GM12874 (cell line): ENCODE results near the gene HS6ST1.

ENCODE experiments used
- CTCF ChIP-seq: IDR thresholded peaks from 2 replicates; pipeline ENCODE4 v1.5.1; 2011; ENCODE audit warnings: low read depth, mild to moderate bottlenecking, control low read depth, low read length, moderate library complexity; ENCODE audit not compliant: insufficient read depth

HS6ST1 gene

GRCh38 chr2:128318776-128319464 lies at the start of gene HS6ST1:
Gene HS6ST1, minus strand, starts transcription at chr2:128318868. Its CDS starts 305 bp downstream, at chr2:128318563.
- TF ChIP-seq CTCF = no peak

GRCh38 chr2:128367601-128368359 lies 49.1 kb upstream of the HS6ST1 start:
- TF ChIP-seq CTCF = no peak

- TF ChIP-seq CTCF = no peak
These were observed 48.2 kb upstream of the HS6ST1 start for GRCh38 chr2:128366713-128367511.

- TF ChIP-seq CTCF = no peak
These were observed 46.7 kb upstream of the HS6ST1 start for GRCh38 chr2:128365217-128365905.

- no peak for TF ChIP-seq CTCF
These were observed 45.8 kb upstream of the HS6ST1 start for GRCh38 chr2:128364441-128364911.

GRCh38 chr2:128363934-128364361 lies 45.3 kb upstream of the HS6ST1 start:
- no peak for TF ChIP-seq CTCF

GRCh38 chr2:128362889-128363228 lies 44.2 kb upstream of the HS6ST1 start:
- no peak for TF ChIP-seq CTCF
